ENCODE results near the gene MPRIP.
A peak's percentile ranks its signal among the peaks of the same experiment; 100 is the strongest.

MPRIP gene

GRCh38 chr17:17084317-17084835 lies 42.1 kb downstream of the MPRIP start:
- Histone ChIP-seq H2BK5ac (ENCODE audit: low read depth, low read length, poor library complexity) (no peak overlapping the region), H3K27ac (ENCODE audit: low read depth, low read length) (no peak overlapping the region), H2BK120ac (ENCODE audit: insufficient read depth, low read length, poor library complexity) (no peak overlapping the region), H3K9me3 (ENCODE audit: insufficient read depth, low read depth, low read length) (no peaks in the 10 kb centered on the region), H3K9ac (ENCODE audit: low read length) (no peak overlapping the region), H4K91ac (ENCODE audit: low read depth, low read length) (no peak overlapping the region), H2AK5ac (ENCODE audit: low read length) (no peak overlapping the region), H3K79me1 (ENCODE audit: low read length) (no peaks in the 10 kb centered on the region), H2BK12ac (ENCODE audit: low read length) (no peak overlapping the region), H3K4me3 (ENCODE audit: low read depth, low read length) (no peak overlapping the region), H3K36me3 (ENCODE audit: control insufficient read depth in 1 of 2, insufficient read depth in 2 of 2, low read length in 2 of 2) (peaks cover 30 to 49% of the 10 kb centered on the region in 2 experiments), H3K4me1 (ENCODE audit: control insufficient read depth in 1 of 2, insufficient read depth in 2 of 2, low read length in 2 of 2) (peaks cover 8 to 12% of the 10 kb centered on the region in 2 experiments), H4K12ac (ENCODE audit: low read depth, low read length) (no peak overlapping the region), H3K4me2 (ENCODE audit: low read length) (no peak overlapping the region), H3K4ac (ENCODE audit: low read depth, low read length) (no peak overlapping the region), H3K23ac (ENCODE audit: low read length) (no peak overlapping the region), H3K79me2 (ENCODE audit: control insufficient read depth, insufficient read depth, low read length, poor library complexity) (peaks cover 4% of the 10 kb centered on the region), H3K18ac (ENCODE audit: low read length) (no peak overlapping the region), H4K8ac (ENCODE audit: low read depth, low read length) (no peak overlapping the region), H2AFZ (ENCODE audit: insufficient read depth, low read length, poor library complexity) (no peak overlapping the region), H3K27me3 (ENCODE audit: insufficient read depth, low read length) (no peaks in the 10 kb centered on the region), H3K14ac (ENCODE audit: low read length) (no peak overlapping the region)
- DNase-seq = no peak
- no CpG with 5 or more reads among the region's 9 CpGs for WGBS (ENCODE audit: extremely low coverage, insufficient coverage, insufficient read length)

DNA sequence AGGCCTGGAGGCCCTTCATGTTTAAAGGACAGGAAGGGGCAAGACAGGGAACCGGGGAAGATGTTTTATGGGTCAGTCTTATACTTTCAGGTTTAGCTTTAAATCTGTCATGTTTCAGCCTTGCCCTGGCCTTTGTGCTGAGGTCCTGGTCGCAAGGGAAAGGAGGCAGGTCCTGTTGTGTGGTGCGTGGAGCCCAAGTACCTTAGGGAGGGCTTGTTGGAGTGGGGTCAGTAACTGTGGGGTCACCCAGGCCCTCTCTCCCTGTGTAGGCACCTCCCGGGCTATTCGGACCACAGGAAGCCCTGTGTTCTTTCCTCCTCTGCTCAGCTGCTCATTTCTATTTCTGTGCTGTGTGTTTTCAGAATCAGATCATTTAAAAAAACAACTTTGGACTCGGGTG lies 42.7 kb downstream of the MPRIP start:
- no peak overlapping the region for H3K18ac ChIP-seq (ENCODE audit: low read length)
- no peak overlapping the region for H2AFZ ChIP-seq (ENCODE audit: insufficient read depth, low read length, poor library complexity)
- peaks cover 3 to 8% of the 10 kb centered on the region in 2 experiments for H3K4me1 ChIP-seq (ENCODE audit: control insufficient read depth in 1 of 2, insufficient read depth in 2 of 2, low read length in 2 of 2)
- H2AK5ac ChIP-seq (ENCODE audit: low read length) = no peak overlapping the region
- no peak overlapping the region for H3K27ac ChIP-seq (ENCODE audit: low read depth, low read length)
- no peaks in the 10 kb centered on the region for H3K79me1 ChIP-seq (ENCODE audit: low read length)
- WGBS (ENCODE audit: extremely low coverage, insufficient coverage, insufficient read length) = no CpG with 5 or more reads among the region's 6 CpGs
- no peak overlapping the region for H2BK5ac ChIP-seq (ENCODE audit: low read depth, low read length, poor library complexity)
- H2BK120ac ChIP-seq (ENCODE audit: insufficient read depth, low read length, poor library complexity) = no peak overlapping the region
- H4K91ac ChIP-seq (ENCODE audit: low read depth, low read length) = no peak overlapping the region
- H4K8ac ChIP-seq (ENCODE audit: low read depth, low read length) = no peak overlapping the region
- H3K27me3 ChIP-seq (ENCODE audit: insufficient read depth, low read length) = no peaks in the 10 kb centered on the region
- DNase-seq = no peak
- H3K14ac ChIP-seq (ENCODE audit: low read length) = no peak overlapping the region
- peaks cover 4% of the 10 kb centered on the region for H3K79me2 ChIP-seq (ENCODE audit: control insufficient read depth, insufficient read depth, low read length, poor library complexity)
- no peak overlapping the region for H4K12ac ChIP-seq (ENCODE audit: low read depth, low read length)
- no peak overlapping the region for H3K4me3 ChIP-seq (ENCODE audit: low read depth, low read length)
- no peak overlapping the region for H3K23ac ChIP-seq (ENCODE audit: low read length)
- H3K36me3 ChIP-seq (ENCODE audit: control insufficient read depth in 1 of 2, insufficient read depth in 2 of 2, low read length in 2 of 2) = peaks cover 36 to 52% of the 10 kb centered on the region in 2 experiments
- no peak overlapping the region for H3K4me2 ChIP-seq (ENCODE audit: low read length)
- no peak overlapping the region for H3K4ac ChIP-seq (ENCODE audit: low read depth, low read length)
- no peak overlapping the region for H2BK12ac ChIP-seq (ENCODE audit: low read length)
- H3K9me3 ChIP-seq (ENCODE audit: insufficient read depth, low read depth, low read length) = peaks cover 3% of the 10 kb centered on the region
- no peak overlapping the region for H3K9ac ChIP-seq (ENCODE audit: low read length)

DNA sequence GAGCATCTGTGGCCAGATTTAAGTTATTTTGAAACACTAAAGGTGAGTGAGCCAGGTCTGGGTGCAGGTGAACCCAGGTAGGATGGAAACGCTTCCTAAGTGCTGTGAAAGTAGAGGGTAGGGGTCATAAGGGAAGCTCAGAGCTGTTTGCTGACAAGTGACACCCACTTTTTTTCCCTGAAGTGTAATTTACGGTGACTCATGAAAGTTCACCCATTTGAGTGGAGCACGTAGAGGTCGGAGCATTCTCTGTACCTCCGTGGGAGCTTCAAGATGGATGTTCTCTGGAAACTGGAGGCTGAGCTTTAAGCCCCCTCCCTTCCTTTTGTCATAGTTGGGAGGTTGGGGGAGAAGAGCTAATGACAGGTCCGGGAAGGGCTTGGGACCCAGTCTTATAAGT lies 44.3 kb downstream of the MPRIP start:
- Histone ChIP-seq H3K27me3 (ENCODE audit: insufficient read depth, low read length) (no peaks in the 10 kb centered on the region), H4K12ac (ENCODE audit: low read depth, low read length) (no peak overlapping the region), H3K9me3 (ENCODE audit: insufficient read depth, low read depth, low read length) (peaks cover 5% of the 10 kb centered on the region), H3K18ac (ENCODE audit: low read length) (no peak overlapping the region), H3K4me2 (ENCODE audit: low read length) (no peak overlapping the region), H3K9ac (ENCODE audit: low read length) (no peak overlapping the region), H2BK12ac (ENCODE audit: low read length) (no peak overlapping the region), H2BK5ac (ENCODE audit: low read depth, low read length, poor library complexity) (no peak overlapping the region), H3K23ac (ENCODE audit: low read length) (no peak overlapping the region), H3K4ac (ENCODE audit: low read depth, low read length) (no peak overlapping the region), H2BK120ac (ENCODE audit: insufficient read depth, low read length, poor library complexity) (no peak overlapping the region), H4K91ac (ENCODE audit: low read depth, low read length) (no peak overlapping the region), H3K36me3 (ENCODE audit: control insufficient read depth in 1 of 2, insufficient read depth in 2 of 2, low read length in 2 of 2) (peaks cover 48 to 61% of the 10 kb centered on the region in 2 experiments), H4K8ac (ENCODE audit: low read depth, low read length) (no peak overlapping the region), H3K79me2 (ENCODE audit: control insufficient read depth, insufficient read depth, low read length, poor library complexity) (no peaks in the 10 kb centered on the region), H3K27ac (ENCODE audit: low read depth, low read length) (no peak overlapping the region), H3K14ac (ENCODE audit: low read length) (no peak overlapping the region), H2AK5ac (ENCODE audit: low read length) (no peak overlapping the region), H3K79me1 (ENCODE audit: low read length) (no peaks in the 10 kb centered on the region), H2AFZ (ENCODE audit: insufficient read depth, low read length, poor library complexity) (no peak overlapping the region), H3K4me1 (ENCODE audit: control insufficient read depth in 1 of 2, insufficient read depth in 2 of 2, low read length in 2 of 2) (peaks cover 0 to 3% of the 10 kb centered on the region in 2 experiments), H3K4me3 (ENCODE audit: low read depth, low read length) (no peak overlapping the region)
- DNase-seq = no peak
- no CpG with 5 or more reads among the region's 6 CpGs for WGBS (ENCODE audit: extremely low coverage, insufficient coverage, insufficient read length)

GRCh38 chr17:17087424-17088015 lies 45.3 kb downstream of the MPRIP start:
- H3K9me3 ChIP-seq (ENCODE audit: insufficient read depth, low read depth, low read length) = peaks cover 5% of the 10 kb centered on the region

More at GRCh38 chr17:17087424-17088015, 45.3 kb downstream of the MPRIP start:
- Histone ChIP-seq H4K8ac (ENCODE audit: low read depth, low read length) (no peak overlapping the region), H3K27me3 (ENCODE audit: insufficient read depth, low read length) (no peaks in the 10 kb centered on the region), H2AK5ac (ENCODE audit: low read length) (no peak overlapping the region), H3K23ac (ENCODE audit: low read length) (no peak overlapping the region), H4K12ac (ENCODE audit: low read depth, low read length) (no peak overlapping the region), H3K79me2 (ENCODE audit: control insufficient read depth, insufficient read depth, low read length, poor library complexity) (no peaks in the 10 kb centered on the region), H2BK120ac (ENCODE audit: insufficient read depth, low read length, poor library complexity) (no peak overlapping the region), H3K27ac (ENCODE audit: low read depth, low read length) (no peak overlapping the region), H2BK12ac (ENCODE audit: low read length) (no peak overlapping the region), H2BK5ac (ENCODE audit: low read depth, low read length, poor library complexity) (no peak overlapping the region), H3K14ac (ENCODE audit: low read length) (no peak overlapping the region), H3K36me3 (ENCODE audit: control insufficient read depth in 1 of 2, insufficient read depth in 2 of 2, low read length in 2 of 2) (peaks cover 48 to 65% of the 10 kb centered on the region in 2 experiments), H3K9ac (ENCODE audit: low read length) (no peak overlapping the region), H3K4ac (ENCODE audit: low read depth, low read length) (no peak overlapping the region), H3K4me3 (ENCODE audit: low read depth, low read length) (no peak overlapping the region), H3K18ac (ENCODE audit: low read length) (no peak overlapping the region), H2AFZ (ENCODE audit: insufficient read depth, low read length, poor library complexity) (no peak overlapping the region), H3K4me1 (ENCODE audit: control insufficient read depth in 1 of 2, insufficient read depth in 2 of 2, low read length in 2 of 2) (peaks cover 0 to 3% of the 10 kb centered on the region in 2 experiments), H3K4me2 (ENCODE audit: low read length) (no peak overlapping the region), H4K91ac (ENCODE audit: low read depth, low read length) (no peak overlapping the region), H3K79me1 (ENCODE audit: low read length) (no peaks in the 10 kb centered on the region)
- no CpG with 5 or more reads among the region's 13 CpGs for WGBS (ENCODE audit: extremely low coverage, insufficient coverage, insufficient read length)
- peak in 1 of 2 donors; percentile 25 for DNase-seq

All from trophoblast cell (in vitro differentiated cells and primary cell).